Measurements from ENCODE around the gene CCT6A.
"Not testable (repeated sequence)": the region's sequence is repeated elsewhere in the genome, so short reads cannot be mapped to it uniquely, and the experiment has no call there.

Gene CCT6A

DNA sequence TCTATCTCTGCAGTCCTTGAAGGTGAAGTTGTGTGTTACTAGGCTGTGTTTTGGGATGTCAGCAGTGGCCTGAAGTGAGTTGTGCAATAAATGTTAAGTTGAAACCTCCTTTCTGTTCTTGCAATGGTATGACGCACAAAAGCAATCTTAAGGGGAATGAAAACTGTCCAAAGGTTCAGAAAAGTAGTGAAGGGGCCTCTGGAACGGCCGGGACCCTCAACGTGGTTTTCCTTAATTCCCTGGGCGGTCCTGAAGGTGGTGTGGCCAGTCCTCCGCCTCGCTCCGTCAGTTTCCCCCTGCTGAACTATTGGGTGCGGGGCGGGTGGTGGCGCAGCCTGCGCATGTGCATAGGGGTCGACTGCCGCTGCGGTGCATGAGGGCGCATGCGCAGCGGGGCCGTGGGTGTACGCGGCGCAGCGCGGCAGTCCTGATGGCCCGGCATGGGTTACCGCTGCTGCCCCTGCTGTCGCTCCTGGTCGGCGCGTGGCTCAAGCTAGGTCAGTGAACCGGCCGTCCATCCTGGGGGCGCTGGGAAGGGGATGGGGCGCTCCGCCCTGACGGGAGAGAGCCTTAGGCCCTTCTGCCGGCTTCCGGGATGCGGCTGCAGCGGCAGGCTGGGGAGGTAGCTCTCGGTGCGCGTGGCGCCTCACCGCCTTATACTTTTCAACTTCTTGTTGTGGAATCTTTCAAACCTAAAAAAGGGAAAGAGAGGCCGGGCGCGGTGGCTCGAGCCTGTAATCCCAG lies 12.5 kb downstream of the CCT6A start, which contains the start of gene SUMF2 (continued):
- TF ChIP-seq, protein P1, sequence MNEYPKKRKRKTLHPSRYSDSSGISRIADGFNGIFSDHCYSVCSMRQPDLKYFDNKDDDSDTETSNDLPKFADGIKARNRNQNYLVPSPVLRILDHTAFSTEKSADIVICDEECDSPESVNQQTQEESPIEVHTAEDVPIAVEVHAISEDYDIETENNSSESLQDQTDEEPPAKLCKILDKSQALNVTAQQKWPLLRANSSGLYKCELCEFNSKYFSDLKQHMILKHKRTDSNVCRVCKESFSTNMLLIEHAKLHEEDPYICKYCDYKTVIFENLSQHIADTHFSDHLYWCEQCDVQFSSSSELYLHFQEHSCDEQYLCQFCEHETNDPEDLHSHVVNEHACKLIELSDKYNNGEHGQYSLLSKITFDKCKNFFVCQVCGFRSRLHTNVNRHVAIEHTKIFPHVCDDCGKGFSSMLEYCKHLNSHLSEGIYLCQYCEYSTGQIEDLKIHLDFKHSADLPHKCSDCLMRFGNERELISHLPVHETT (tag by site-specific recombination; IDR thresholded peaks at IDR 0.05), result no peak
- no peak for TF ChIP-seq ZNF610 (tag by site-specific recombination; IDR thresholded peaks at IDR 0.05; ENCODE audit: borderline replicate concordance)
- TF ChIP-seq, protein P2, sequence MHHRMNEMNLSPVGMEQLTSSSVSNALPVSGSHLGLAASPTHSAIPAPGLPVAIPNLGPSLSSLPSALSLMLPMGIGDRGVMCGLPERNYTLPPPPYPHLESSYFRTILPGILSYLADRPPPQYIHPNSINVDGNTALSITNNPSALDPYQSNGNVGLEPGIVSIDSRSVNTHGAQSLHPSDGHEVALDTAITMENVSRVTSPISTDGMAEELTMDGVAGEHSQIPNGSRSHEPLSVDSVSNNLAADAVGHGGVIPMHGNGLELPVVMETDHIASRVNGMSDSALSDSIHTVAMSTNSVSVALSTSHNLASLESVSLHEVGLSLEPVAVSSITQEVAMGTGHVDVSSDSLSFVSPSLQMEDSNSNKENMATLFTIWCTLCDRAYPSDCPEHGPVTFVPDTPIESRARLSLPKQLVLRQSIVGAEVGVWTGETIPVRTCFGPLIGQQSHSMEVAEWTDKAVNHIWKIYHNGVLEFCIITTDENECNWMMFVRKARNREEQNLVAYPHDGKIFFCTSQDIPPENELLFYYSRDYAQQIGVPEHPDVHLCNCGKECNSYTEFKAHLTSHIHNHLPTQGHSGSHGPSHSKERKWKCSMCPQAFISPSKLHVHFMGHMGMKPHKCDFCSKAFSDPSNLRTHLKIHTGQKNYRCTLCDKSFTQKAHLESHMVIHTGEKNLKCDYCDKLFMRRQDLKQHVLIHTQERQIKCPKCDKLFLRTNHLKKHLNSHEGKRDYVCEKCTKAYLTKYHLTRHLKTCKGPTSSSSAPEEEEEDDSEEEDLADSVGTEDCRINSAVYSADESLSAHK (tag by site-specific recombination; IDR thresholded peaks at IDR 0.05), result peak; percentile 88
- TF ChIP-seq EGR2 (tag by site-specific recombination; IDR thresholded peaks at IDR 0.05; ENCODE audit: low read depth), result 0 out of 2 replicates have a peak, but pooled peaks have one; percentile 25
- 0 out of 2 replicates have a peak, but pooled peaks have one; percentile 17 for TF ChIP-seq ZEB2 (tag by site-specific recombination; IDR thresholded peaks at IDR 0.05)
- TF ChIP-seq ZNF202 (tag by site-specific recombination; IDR thresholded peaks at IDR 0.05; ENCODE audit: borderline replicate concordance), result no peak
- TF ChIP-seq ZFHX2 (tag by site-specific recombination; conservative IDR thresholded peaks at IDR 0.05), result peak; percentile 55
- peak; percentile 37 for TF ChIP-seq SP2 (tag by site-specific recombination; IDR thresholded peaks at IDR 0.05)
- TF ChIP-seq, protein P3, sequence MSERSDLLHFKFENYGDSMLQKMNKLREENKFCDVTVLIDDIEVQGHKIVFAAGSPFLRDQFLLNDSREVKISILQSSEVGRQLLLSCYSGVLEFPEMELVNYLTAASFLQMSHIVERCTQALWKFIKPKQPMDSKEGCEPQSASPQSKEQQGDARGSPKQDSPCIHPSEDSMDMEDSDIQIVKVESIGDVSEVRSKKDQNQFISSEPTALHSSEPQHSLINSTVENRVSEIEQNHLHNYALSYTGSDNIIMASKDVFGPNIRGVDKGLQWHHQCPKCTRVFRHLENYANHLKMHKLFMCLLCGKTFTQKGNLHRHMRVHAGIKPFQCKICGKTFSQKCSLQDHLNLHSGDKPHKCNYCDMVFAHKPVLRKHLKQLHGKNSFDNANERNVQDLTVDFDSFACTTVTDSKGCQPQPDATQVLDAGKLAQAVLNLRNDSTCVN (tag by site-specific recombination; optimal IDR thresholded peaks at IDR 0.05), result peak; percentile 72
- TF ChIP-seq ZNF133 (tag by site-specific recombination; IDR thresholded peaks at IDR 0.05), result no peak

DNA sequence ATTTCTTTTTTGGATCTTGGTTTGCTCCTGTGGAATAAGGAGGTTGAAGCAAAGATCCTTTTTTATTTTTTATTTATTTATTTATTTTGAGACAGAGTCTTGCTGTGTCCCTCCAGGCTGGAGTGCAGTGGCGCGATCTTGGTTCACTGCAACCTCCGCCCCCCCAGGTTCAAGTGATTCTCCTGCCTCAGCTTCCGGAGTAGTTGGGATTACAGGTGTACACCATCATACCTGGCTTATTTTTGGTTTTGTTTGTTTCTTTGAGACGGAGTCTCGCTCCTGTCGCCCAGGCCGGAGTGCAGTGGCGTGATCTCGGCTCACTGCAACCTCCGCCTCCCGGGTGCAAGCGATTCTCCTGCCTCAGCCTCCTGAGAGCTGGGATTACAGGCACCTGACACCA lies 14.8 kb downstream of the CCT6A start:
- not testable (repeated sequence) for H3K27ac ChIP-seq (ENCODE audit: extremely low read depth, low read depth, low read length); H3K4me1 ChIP-seq (ENCODE audit: control insufficient read depth, insufficient read depth, low read length); H3K9me3 ChIP-seq (ENCODE audit: control insufficient read depth, insufficient read depth, low read depth, low read length); H3K4me3 ChIP-seq (ENCODE audit: low read depth, low read length)
- CTCF ChIA-PET, result interaction anchor here (0.7 kb wide), 1 partner anchor 9 kb away, joined by 3 read pairs; no protein-coding TSS in a partner anchor
- peaks cover 39 to 54% of the 10 kb centered on the region in 2 experiments for H3K36me3 ChIP-seq (ENCODE audit: control insufficient read depth in 2 of 2, insufficient read depth in 1 of 2, low read length in 2 of 2)
- POLR2A ChIA-PET, result interaction anchor here (2.3 kb wide), 1 partner anchor 15 kb away, joined by 12 read pairs; the partner anchor contains the start of genes CCT6A and PSPH

DNA sequence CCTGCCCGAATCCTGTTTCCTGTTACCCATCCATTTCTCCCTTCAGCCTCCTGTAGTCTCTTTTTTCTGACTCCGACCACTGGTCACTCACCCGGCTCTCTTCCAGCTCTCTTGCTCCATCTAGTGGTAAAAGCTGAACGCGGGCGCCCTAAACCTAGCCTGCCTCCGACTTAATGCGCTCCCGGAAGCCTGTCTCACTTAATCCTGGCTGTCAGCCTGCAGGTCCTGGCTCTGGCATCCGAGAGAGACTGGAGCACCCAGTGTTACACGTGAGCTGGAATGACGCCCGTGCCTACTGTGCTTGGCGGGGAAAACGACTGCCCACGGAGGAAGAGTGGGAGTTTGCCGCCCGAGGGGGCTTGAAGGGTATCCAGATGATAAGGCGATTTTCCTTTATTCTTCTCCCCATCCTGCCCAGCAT lies 22.8 kb downstream of the CCT6A start:
- H3K4me3 ChIP-seq (ENCODE audit: low read depth, low read length), result no peak overlapping the region
- H3K36me3 ChIP-seq (ENCODE audit: control insufficient read depth in 2 of 2, insufficient read depth in 1 of 2, low read length in 2 of 2), result peaks cover 39 to 40% of the 10 kb centered on the region in 2 experiments; a peak in 2 of 3 replicates
- ChIA-PET POLR2A (interaction anchor here (0.7 to 3.0 kb wide), 4 partner anchors 10 to 40 kb away, joined by 3 to 17 read pairs (median 8); partner anchors contain the start of genes CCT6A, PSPH and SUMF2), CTCF (interaction anchor here (0.6 to 1.8 kb wide), 17 partner anchors 9 to 481 kb away, joined by 3 to 15 read pairs (median 3); partner anchors contain the start of genes CCT6A, PHKG1, PSPH and SUMF2)
- no peak overlapping the region for H3K27ac ChIP-seq (ENCODE audit: extremely low read depth, low read depth, low read length)
- no peaks in the 10 kb centered on the region for H3K4me1 ChIP-seq (ENCODE audit: control insufficient read depth, insufficient read depth, low read length)
- no peaks in the 10 kb centered on the region for H3K9me3 ChIP-seq (ENCODE audit: control insufficient read depth, insufficient read depth, low read depth, low read length)
- TF ChIP-seq ZFP41 (tag by site-specific recombination; IDR thresholded peaks at IDR 0.05; ENCODE audit: borderline replicate concordance), result no peak
- TF ChIP-seq ZNF830 (tag by site-specific recombination; IDR thresholded peaks at IDR 0.05; ENCODE audit: low read depth), result no peak
- TF ChIP-seq, protein P4, sequence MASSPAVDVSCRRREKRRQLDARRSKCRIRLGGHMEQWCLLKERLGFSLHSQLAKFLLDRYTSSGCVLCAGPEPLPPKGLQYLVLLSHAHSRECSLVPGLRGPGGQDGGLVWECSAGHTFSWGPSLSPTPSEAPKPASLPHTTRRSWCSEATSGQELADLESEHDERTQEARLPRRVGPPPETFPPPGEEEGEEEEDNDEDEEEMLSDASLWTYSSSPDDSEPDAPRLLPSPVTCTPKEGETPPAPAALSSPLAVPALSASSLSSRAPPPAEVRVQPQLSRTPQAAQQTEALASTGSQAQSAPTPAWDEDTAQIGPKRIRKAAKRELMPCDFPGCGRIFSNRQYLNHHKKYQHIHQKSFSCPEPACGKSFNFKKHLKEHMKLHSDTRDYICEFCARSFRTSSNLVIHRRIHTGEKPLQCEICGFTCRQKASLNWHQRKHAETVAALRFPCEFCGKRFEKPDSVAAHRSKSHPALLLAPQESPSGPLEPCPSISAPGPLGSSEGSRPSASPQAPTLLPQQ (tag by site-specific recombination; IDR thresholded peaks at IDR 0.05), result no peak
- 0 out of 2 replicates have a peak, but pooled peaks have one; percentile 48 for TF ChIP-seq ZNF76 (tag by site-specific recombination; IDR thresholded peaks at IDR 0.05; ENCODE audit: borderline replicate concordance, low read depth)
- TF ChIP-seq, protein P5, sequence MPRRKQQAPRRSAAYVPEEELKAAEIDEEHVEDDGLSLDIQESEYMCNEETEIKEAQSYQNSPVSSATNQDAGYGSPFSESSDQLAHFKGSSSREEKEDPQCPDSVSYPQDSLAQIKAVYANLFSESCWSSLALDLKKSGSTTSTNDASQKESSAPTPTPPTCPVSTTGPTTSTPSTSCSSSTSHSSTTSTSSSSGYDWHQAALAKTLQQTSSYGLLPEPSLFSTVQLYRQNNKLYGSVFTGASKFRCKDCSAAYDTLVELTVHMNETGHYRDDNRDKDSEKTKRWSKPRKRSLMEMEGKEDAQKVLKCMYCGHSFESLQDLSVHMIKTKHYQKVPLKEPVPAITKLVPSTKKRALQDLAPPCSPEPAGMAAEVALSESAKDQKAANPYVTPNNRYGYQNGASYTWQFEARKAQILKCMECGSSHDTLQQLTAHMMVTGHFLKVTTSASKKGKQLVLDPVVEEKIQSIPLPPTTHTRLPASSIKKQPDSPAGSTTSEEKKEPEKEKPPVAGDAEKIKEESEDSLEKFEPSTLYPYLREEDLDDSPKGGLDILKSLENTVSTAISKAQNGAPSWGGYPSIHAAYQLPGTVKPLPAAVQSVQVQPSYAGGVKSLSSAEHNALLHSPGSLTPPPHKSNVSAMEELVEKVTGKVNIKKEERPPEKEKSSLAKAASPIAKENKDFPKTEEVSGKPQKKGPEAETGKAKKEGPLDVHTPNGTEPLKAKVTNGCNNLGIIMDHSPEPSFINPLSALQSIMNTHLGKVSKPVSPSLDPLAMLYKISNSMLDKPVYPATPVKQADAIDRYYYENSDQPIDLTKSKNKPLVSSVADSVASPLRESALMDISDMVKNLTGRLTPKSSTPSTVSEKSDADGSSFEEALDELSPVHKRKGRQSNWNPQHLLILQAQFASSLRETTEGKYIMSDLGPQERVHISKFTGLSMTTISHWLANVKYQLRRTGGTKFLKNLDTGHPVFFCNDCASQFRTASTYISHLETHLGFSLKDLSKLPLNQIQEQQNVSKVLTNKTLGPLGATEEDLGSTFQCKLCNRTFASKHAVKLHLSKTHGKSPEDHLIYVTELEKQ (tag by site-specific recombination; IDR thresholded peaks at IDR 0.05; ENCODE audit: borderline replicate concordance), result no peak
- TF ChIP-seq ZBTB8A (tag by site-specific recombination; IDR thresholded peaks at IDR 0.05), result no peak
- peak; percentile 98 for TF ChIP-seq ZNF654 (tag by site-specific recombination; IDR thresholded peaks at IDR 0.05; ENCODE audit: low read depth)
- TF ChIP-seq ZNF660 (tag by site-specific recombination; IDR thresholded peaks at IDR 0.05), result 0 out of 2 replicates have a peak, but pooled peaks have one; percentile 21
- TF ChIP-seq ZNF155 (tag by site-specific recombination; IDR thresholded peaks at IDR 0.05), result no peak
- TF ChIP-seq ZNF514 (tag by site-specific recombination; IDR thresholded peaks at IDR 0.05), result no peak
- TF ChIP-seq GLIS1 (tag by site-specific recombination; IDR thresholded peaks at IDR 0.05), result no peak
